CD4-positive, alpha-beta memory T cell (primary cell): ENCODE measurements around the gene PLXNA3. TPM values are rescaled to one million over a fixed set of nuclear protein-coding genes. Genes with fewer than 3 reads are reported as not detected.
A peak's percentile ranks its signal among the peaks of the same experiment; 100 is the strongest.

Experiments used
- CTCF ChIA-PET: fragments of 350-600 bp; sonication (Branson Sonifier 250); formaldehyde crosslinking; loops from one replicate; lab custom pipeline; 2021; ENCODE audit warnings: inconsistent platforms; ENCODE audit not compliant: partially characterized antibody; lab: Charles Lee
- POLR2A ChIA-PET: fragments of 350-600 bp; sonication (Branson Sonifier 250); formaldehyde crosslinking; loops from one replicate; lab custom pipeline; 2021; ENCODE audit not compliant: partially characterized antibody; lab: Charles Lee
- DNase-seq, 5 donors: peaks; one replicate each; pipeline versions ENCODE4 v3.0.0 to v3.0.0-alpha.2; 2020 to 2022; ENCODE audit warnings: mixed read lengths in 1 of 5
- H3K27ac ChIP-seq: one replicate; pipeline ENCODE4 v1.7.0; 2013; ENCODE audit warnings: low read depth, low read length
- H3K27me3 ChIP-seq: 2 replicates; pipeline ENCODE4 v1.7.0; 2013; ENCODE audit warnings: mild to moderate bottlenecking, low read length, moderate library complexity; ENCODE audit not compliant: insufficient read depth
- H3K36me3 ChIP-seq: 2 replicates; pipeline ENCODE4 v1.7.0; 2013; ENCODE audit warnings: mild to moderate bottlenecking, low read length, moderate library complexity; ENCODE audit not compliant: insufficient read depth
- H3K4me1 ChIP-seq: 2 replicates; pipeline ENCODE4 v1.7.0; 2013; ENCODE audit warnings: mild to moderate bottlenecking, low read length, moderate library complexity; ENCODE audit not compliant: insufficient read depth
- H3K4me3 ChIP-seq, 2 donors: one replicate each; pipeline ENCODE4 v1.7.0; 2013; ENCODE audit warnings: low read length in 2 of 2, mild to moderate bottlenecking in 1 of 2
- H3K9me3 ChIP-seq, 2 donors: one replicate each; pipeline ENCODE4 v1.7.0; 2013; ENCODE audit warnings: low read length in 2 of 2, control low read depth in 1 of 2; ENCODE audit not compliant: control insufficient read depth in 1 of 2
- H3K27ac Mint-ChIP-seq, 7 donors: one replicate each; pipeline ENCODE4 v1.8.0; 2020 to 2021; ENCODE audit warnings: mixed read lengths in 7 of 7, mild to moderate bottlenecking in 6 of 7, inconsistent platforms in 3 of 7, moderate library complexity in 3 of 7
- H3K27me3 Mint-ChIP-seq, 2 donors: one replicate each; pipeline ENCODE4 v1.8.0; 2020 to 2021; ENCODE audit warnings: mixed read lengths in 2 of 2
- H3K36me3 Mint-ChIP-seq, 2 donors: one replicate each; pipeline ENCODE4 v1.8.0; 2020 to 2021; ENCODE audit warnings: mixed read lengths in 2 of 2, inconsistent platforms in 1 of 2, mild to moderate bottlenecking in 1 of 2
- H3K4me1 Mint-ChIP-seq, 4 donors: one replicate each; pipeline ENCODE4 v1.8.0; 2020 to 2021; ENCODE audit warnings: mixed read lengths in 4 of 4, mild to moderate bottlenecking in 1 of 4
- H3K4me3 Mint-ChIP-seq, 8 donors: one replicate each; pipeline ENCODE4 v1.8.0; 2020 to 2021; ENCODE audit warnings: mixed read lengths in 8 of 8, mild to moderate bottlenecking in 7 of 8, moderate library complexity in 6 of 8, inconsistent platforms in 3 of 8
- H3K9me3 Mint-ChIP-seq, 8 donors: one replicate each; pipeline ENCODE4 v1.8.0; 2020 to 2021; ENCODE audit warnings: mixed read lengths in 8 of 8, mild to moderate bottlenecking in 5 of 8, inconsistent platforms in 3 of 8, moderate library complexity in 1 of 8
- intact Hi-C: fragments of 100-400 bp; cut with micrococcal nuclease; formaldehyde crosslinking; loops from one replicate; pipeline ENCODE4 v1.15.1; 2023
- polyA plus RNA-seq, 2 donors: library from polyadenylated mRNA; unstranded; fragments of 300-500 nt; fragmentation: Illumina TruSeq; gene quantifications; one replicate each; pipeline ENCODE4 v1.2.3, GENCODE V29; 2021
- total RNA-seq, 2 experiments: library from RNA; stranded (reverse); gene quantifications; one replicate each; pipeline ENCODE4 v1.2.3, GENCODE V29; 2021

Gene PLXNA3
- total and polyA plus RNA-seq, 4 experiments from 2014 or later = 0.29 to 90.3 (median 40.0) TPM

- intact Hi-C loops = no loop called here
- H3K4me3 ChIP-seq = no peak overlapping the region
- H3K36me3 Mint-ChIP-seq = peaks cover 3 to 12% of the 10 kb centered on the region in 2 donors
- CTCF ChIA-PET = no interaction called here
- DNase-seq = no peak
- peaks cover 0 to 4% (median 0%) of the 10 kb centered on the region in 8 donors for H3K9me3 Mint-ChIP-seq
- no peak overlapping the region for H3K27ac ChIP-seq
- no peaks in the 10 kb centered on the region for H3K27me3 ChIP-seq
- no peak overlapping the region for H3K4me3 Mint-ChIP-seq
- POLR2A ChIA-PET = interaction anchor here (1.4 kb wide), 1 partner anchor 12 kb away, joined by 3 read pairs; no protein-coding TSS in a partner anchor
- H3K27ac Mint-ChIP-seq = no peak overlapping the region
- H3K27me3 Mint-ChIP-seq = no peaks in the 10 kb centered on the region
- peaks cover 0 to 14% (median 3%) of the 10 kb centered on the region in 4 donors for H3K4me1 Mint-ChIP-seq
- no peaks in the 10 kb centered on the region for H3K9me3 ChIP-seq
- H3K36me3 ChIP-seq = peaks cover 13% of the 10 kb centered on the region
- peaks cover 8% of the 10 kb centered on the region for H3K4me1 ChIP-seq
These were observed 7.8 kb upstream of the PLXNA3 start for GRCh38 chrX:154450312-154450711.

- intact Hi-C loops = no loop called here
- Mint-ChIP-seq H3K36me3 (peaks cover 3 to 10% of the 10 kb centered on the region in 2 donors), H3K27me3 (no peaks in the 10 kb centered on the region), H3K9me3 (peaks cover 0 to 7% (median 0%) of the 10 kb centered on the region in 8 donors), H3K27ac (no peak overlapping the region), H3K4me1 (peaks cover 2 to 5% (median 4%) of the 10 kb centered on the region in 4 donors), H3K4me3 (no peak overlapping the region)
- Histone ChIP-seq H3K4me3 (no peak overlapping the region), H3K4me1 (no peaks in the 10 kb centered on the region), H3K27ac (no peak overlapping the region), H3K9me3 (no peaks in the 10 kb centered on the region), H3K36me3 (peaks cover 13% of the 10 kb centered on the region), H3K27me3 (no peaks in the 10 kb centered on the region)
- ChIA-PET POLR2A (interaction anchor here (1.6 kb wide), 1 partner anchor 53 kb away, joined by 3 read pairs; no protein-coding TSS in a partner anchor), CTCF (no interaction called here)
- DNase-seq = no peak
These were observed 5.3 kb upstream of the PLXNA3 start for GRCh38 chrX:154452823-154453222.

- peaks cover 4 to 19% (median 5%) of the 10 kb centered on the region in 4 donors for H3K4me1 Mint-ChIP-seq
- Histone ChIP-seq H3K4me1 (peaks cover 9% of the 10 kb centered on the region), H3K27me3 (no peaks in the 10 kb centered on the region), H3K27ac (peak overlapping the region; percentile 40), H3K9me3 (no peaks in the 10 kb centered on the region), H3K4me3 (peak overlapping the region in 1 of 2 donors; percentile 49), H3K36me3 (no peaks in the 10 kb centered on the region)
- peaks cover 0 to 7% (median 0%) of the 10 kb centered on the region in 8 donors for H3K9me3 Mint-ChIP-seq
- intact Hi-C loops = loop anchor here (2.0 to 5.0 kb wide), 3 partner anchors 21 to 60 kb away; partner anchors contain the start of genes FAM3A, LAGE3 and SLC10A3
- ChIA-PET CTCF (no interaction called here), POLR2A (interaction anchor here (1.3 to 4.5 kb wide), 11 partner anchors 11 to 531 kb away, joined by 3 to 42 read pairs (median 16); partner anchors contain the start of genes ATP6AP1, FAM3A, FAM50A and LAGE3)
- peak; percentile 65 to 78 (median 72) for DNase-seq
- H3K4me3 Mint-ChIP-seq = peak overlapping the region; percentile 89 to 97 (median 94)
- H3K27ac Mint-ChIP-seq = peak overlapping the region; percentile 69 to 97 (median 95)
- no peaks in the 10 kb centered on the region for H3K27me3 Mint-ChIP-seq
- peaks cover 0 to 14% of the 10 kb centered on the region in 2 donors for H3K36me3 Mint-ChIP-seq
These were observed 478 bp upstream of the PLXNA3 start for GRCh38 chrX:154457491-154458115.

GRCh38 chrX:154458954-154459778 is 1.1 kb downstream of the PLXNA3 start:
- H3K4me3 Mint-ChIP-seq = peak overlapping the region; percentile 78 to 90 (median 86)
- intact Hi-C loops = loop anchor here (5.0 kb wide), 1 partner anchor 58 kb away; the partner anchor contains the start of gene FAM3A
- ChIA-PET POLR2A (interaction anchor here (0.7 to 4.5 kb wide), 15 partner anchors 9 to 532 kb away, joined by 3 to 42 read pairs (median 11); partner anchors contain the start of genes ATP6AP1, FAM3A, FAM50A and LAGE3), CTCF (interaction anchor here (1.4 kb wide), 1 partner anchor 59 kb away, joined by 4 read pairs; no protein-coding TSS in a partner anchor)
- peaks cover 9% of the 10 kb centered on the region for H3K4me1 ChIP-seq
- H3K27ac ChIP-seq = peak overlapping the region; percentile 55
- H3K9me3 ChIP-seq = no peaks in the 10 kb centered on the region
- H3K36me3 Mint-ChIP-seq = peaks cover 0 to 20% of the 10 kb centered on the region in 2 donors
- H3K4me3 ChIP-seq = peak overlapping the region; percentile 17 to 55
- no peak for DNase-seq
- peaks cover 0 to 7% (median 0%) of the 10 kb centered on the region in 8 donors for H3K9me3 Mint-ChIP-seq
- H3K27ac Mint-ChIP-seq = peak overlapping the region in 6 of 7 donors; percentile 52 to 85 (median 78)
- no peaks in the 10 kb centered on the region for H3K27me3 ChIP-seq
- H3K36me3 ChIP-seq = peaks cover 3% of the 10 kb centered on the region
- H3K4me1 Mint-ChIP-seq = peaks cover 4 to 19% (median 6%) of the 10 kb centered on the region in 4 donors
- no peaks in the 10 kb centered on the region for H3K27me3 Mint-ChIP-seq

GRCh38 chrX:154459832-154460231 is 1.8 kb downstream of the PLXNA3 start:
- DNase-seq = no peak
- H3K4me1 Mint-ChIP-seq = peaks cover 4 to 19% (median 6%) of the 10 kb centered on the region in 4 donors
- H3K4me1 ChIP-seq = peaks cover 9% of the 10 kb centered on the region
- peaks cover 0 to 20% of the 10 kb centered on the region in 2 donors for H3K36me3 Mint-ChIP-seq
- H3K9me3 Mint-ChIP-seq = peaks cover 0 to 3% (median 0%) of the 10 kb centered on the region in 8 donors
- no peak overlapping the region for H3K27ac Mint-ChIP-seq
- intact Hi-C loops = loop anchor here (5.0 kb wide), 1 partner anchor 57 kb away; the partner anchor contains the start of gene FAM3A
- peak overlapping the region in 6 of 8 donors; percentile 9 to 88 (median 56) for H3K4me3 Mint-ChIP-seq
- no peaks in the 10 kb centered on the region for H3K9me3 ChIP-seq
- CTCF ChIA-PET = interaction anchor here (1.4 kb wide), 1 partner anchor 60 kb away, joined by 4 read pairs; no protein-coding TSS in a partner anchor
- H3K4me3 ChIP-seq = no peak overlapping the region
- H3K27ac ChIP-seq = no peak overlapping the region
- no peaks in the 10 kb centered on the region for H3K27me3 Mint-ChIP-seq
- peaks cover 3% of the 10 kb centered on the region for H3K36me3 ChIP-seq
- H3K27me3 ChIP-seq = no peaks in the 10 kb centered on the region
- POLR2A ChIA-PET = interaction anchor here (1.9 to 4.5 kb wide), 8 partner anchors 9 to 61 kb away, joined by 5 to 42 read pairs (median 25); partner anchors contain the start of genes FAM3A, FAM50A, LAGE3 and RPL10

- DNase-seq = no peak
- peaks cover 9% of the 10 kb centered on the region for H3K4me1 ChIP-seq
- CTCF ChIA-PET = interaction anchor here (0.9 kb wide), 1 partner anchor 12 kb away, joined by 3 read pairs; no protein-coding TSS in a partner anchor
- no peaks in the 10 kb centered on the region for H3K9me3 ChIP-seq
- peaks cover 4 to 19% (median 6%) of the 10 kb centered on the region in 4 donors for H3K4me1 Mint-ChIP-seq
- intact Hi-C loops = no loop called here
- no peaks in the 10 kb centered on the region for H3K27me3 Mint-ChIP-seq
- no peak overlapping the region for H3K27ac Mint-ChIP-seq
- H3K36me3 Mint-ChIP-seq = peaks cover 0 to 22% of the 10 kb centered on the region in 2 donors
- POLR2A ChIA-PET = interaction anchor here (3.6 to 4.5 kb wide), 4 partner anchors 16 to 62 kb away, joined by 17 to 42 read pairs (median 36); partner anchors contain the start of genes FAM50A, RPL10, TAFAZZIN and UBL4A
- peaks cover 0 to 3% (median 0%) of the 10 kb centered on the region in 8 donors for H3K9me3 Mint-ChIP-seq
- H3K36me3 ChIP-seq = peaks cover 3% of the 10 kb centered on the region
- H3K27ac ChIP-seq = no peak overlapping the region
- H3K4me3 Mint-ChIP-seq = peak overlapping the region; percentile 25 to 76 (median 48)
- H3K4me3 ChIP-seq = no peak overlapping the region
- H3K27me3 ChIP-seq = no peaks in the 10 kb centered on the region
These were observed 2.2 kb downstream of the PLXNA3 start for GRCh38 chrX:154460326-154460725.
